Mucosa of stomach (tissue), 1 donor: ENCODE data around the gene RAD51B.

Experiments used
- H3K27me3 ChIP-seq: one replicate; pipeline ENCODE4 v1.7.0; 2013; ENCODE audit warnings: mild to moderate bottlenecking, low read length; ENCODE audit not compliant: control insufficient read depth, insufficient read depth
- H3K36me3 ChIP-seq: one replicate; pipeline ENCODE4 v1.7.0; 2013; ENCODE audit warnings: low read length; ENCODE audit not compliant: control insufficient read depth, insufficient read depth
- H3K4me1 ChIP-seq: one replicate; pipeline ENCODE4 v1.7.0; 2013; ENCODE audit warnings: mild to moderate bottlenecking, low read length; ENCODE audit not compliant: control insufficient read depth, insufficient read depth
- H3K4me3 ChIP-seq: one replicate; pipeline ENCODE4 v1.7.0; 2013; ENCODE audit warnings: low read length
- H3K9ac ChIP-seq: one replicate; pipeline ENCODE4 v1.7.0; 2013; ENCODE audit warnings: mild to moderate bottlenecking, low read length, moderate library complexity
- H3K9me3 ChIP-seq: one replicate; pipeline ENCODE4 v1.7.0; 2013; ENCODE audit warnings: mild to moderate bottlenecking, low read length, moderate library complexity; ENCODE audit not compliant: control insufficient read depth
- donor health status: Pancreatic carcinoma.

Gene RAD51B

GRCh38 chr14:68460541-68460940 is 641.0 kb downstream of the RAD51B start:
- Histone ChIP-seq H3K4me3 (no peak overlapping the region), H3K4me1 (peaks cover 11% of the 10 kb centered on the region), H3K27me3 (no peaks in the 10 kb centered on the region), H3K9me3 (no peaks in the 10 kb centered on the region), H3K36me3 (no peaks in the 10 kb centered on the region), H3K9ac (no peak overlapping the region)

DNA sequence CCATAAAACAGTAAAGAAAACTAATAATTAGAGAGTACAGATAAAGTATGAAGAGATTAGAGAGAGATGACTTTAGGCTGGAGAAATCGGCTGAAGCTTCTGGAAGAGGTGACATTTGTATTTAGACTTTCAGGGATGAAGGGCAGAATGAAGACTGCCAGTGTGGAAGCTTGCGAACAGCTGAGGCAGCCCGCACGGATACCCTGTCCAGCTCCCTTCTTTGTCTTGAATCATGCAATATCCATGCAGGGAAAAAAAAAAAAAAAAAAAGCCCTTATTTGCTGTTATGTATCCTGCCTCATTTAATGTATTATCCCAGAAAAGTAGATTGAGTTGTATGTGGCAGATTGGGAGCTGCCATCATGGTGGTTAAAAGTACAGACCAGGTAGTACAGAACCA is 641.5 kb downstream of the RAD51B start:
- no peaks in the 10 kb centered on the region for H3K36me3 ChIP-seq
- no peaks in the 10 kb centered on the region for H3K9me3 ChIP-seq
- no peak overlapping the region for H3K4me3 ChIP-seq
- H3K27me3 ChIP-seq, result no peaks in the 10 kb centered on the region
- H3K9ac ChIP-seq, result no peak overlapping the region
- peaks cover 13% of the 10 kb centered on the region for H3K4me1 ChIP-seq

DNA sequence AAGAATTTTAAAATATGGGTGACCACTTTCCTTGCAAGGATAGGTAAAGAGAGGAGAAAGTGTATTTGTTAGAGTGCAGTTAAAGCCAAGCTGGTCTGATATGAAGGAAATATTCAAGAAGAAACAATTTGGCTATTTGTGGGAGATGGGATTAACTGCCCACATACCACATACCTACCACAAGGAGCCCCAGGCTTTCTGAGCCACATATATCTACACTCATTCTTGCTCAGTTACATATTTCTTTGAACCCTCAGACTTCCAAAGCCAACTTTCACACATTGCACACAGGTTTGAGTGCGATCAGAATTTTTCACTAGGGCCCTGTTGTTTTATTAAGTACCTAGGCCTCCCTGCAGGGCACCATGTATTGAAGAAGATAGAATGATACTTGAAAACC is 643.1 kb downstream of the RAD51B start:
- Histone ChIP-seq H3K4me1 (peaks cover 23% of the 10 kb centered on the region), H3K9ac (no peak overlapping the region), H3K36me3 (no peaks in the 10 kb centered on the region), H3K4me3 (no peak overlapping the region), H3K27me3 (no peaks in the 10 kb centered on the region), H3K9me3 (no peaks in the 10 kb centered on the region)

- H3K4me1 ChIP-seq, result peaks cover 28% of the 10 kb centered on the region
- no peak overlapping the region for H3K9ac ChIP-seq
- no peaks in the 10 kb centered on the region for H3K36me3 ChIP-seq
- H3K9me3 ChIP-seq, result no peaks in the 10 kb centered on the region
- no peak overlapping the region for H3K4me3 ChIP-seq
- no peaks in the 10 kb centered on the region for H3K27me3 ChIP-seq
Measured at GRCh38 chr14:68463299-68463698, 643.7 kb downstream of the RAD51B start.

GRCh38 chr14:68463705-68464374 is 644.3 kb downstream of the RAD51B start:
- peaks cover 31% of the 10 kb centered on the region for H3K4me1 ChIP-seq
- H3K4me3 ChIP-seq, result no peak overlapping the region
- no peaks in the 10 kb centered on the region for H3K27me3 ChIP-seq
- H3K36me3 ChIP-seq, result no peaks in the 10 kb centered on the region
- no peak overlapping the region for H3K9ac ChIP-seq
- no peaks in the 10 kb centered on the region for H3K9me3 ChIP-seq

DNA sequence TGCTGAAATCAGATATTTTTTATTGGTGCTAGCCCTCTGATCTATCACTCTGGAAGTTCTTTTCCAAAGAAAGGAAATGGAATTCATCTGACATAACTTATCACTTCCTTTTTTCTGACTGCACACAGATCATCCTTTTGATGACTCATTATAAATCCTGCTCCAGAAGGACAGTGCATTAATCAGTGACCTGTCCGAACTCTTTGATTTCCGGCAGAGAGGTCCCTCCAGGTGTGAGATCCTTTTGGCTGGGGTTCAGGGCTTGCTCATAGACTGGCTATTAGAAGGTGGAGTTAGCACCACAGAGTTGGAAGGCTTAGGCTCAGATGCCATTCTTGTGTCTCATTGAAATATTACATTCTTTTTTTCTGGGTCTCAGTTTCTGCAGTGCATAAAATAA is 645.1 kb downstream of the RAD51B start:
- Histone ChIP-seq H3K36me3 (no peaks in the 10 kb centered on the region), H3K27me3 (no peaks in the 10 kb centered on the region), H3K4me3 (no peak overlapping the region), H3K9me3 (no peaks in the 10 kb centered on the region), H3K4me1 (peaks cover 28% of the 10 kb centered on the region), H3K9ac (no peak overlapping the region)

- Histone ChIP-seq H3K36me3 (no peaks in the 10 kb centered on the region), H3K9me3 (no peaks in the 10 kb centered on the region), H3K27me3 (no peaks in the 10 kb centered on the region), H3K4me3 (no peak overlapping the region), H3K9ac (peak overlapping the region; percentile 5), H3K4me1 (peaks cover 28% of the 10 kb centered on the region)
Measured at GRCh38 chr14:68466491-68466977, 647.0 kb downstream of the RAD51B start.

GRCh38 chr14:68467425-68467824 is 647.8 kb downstream of the RAD51B start:
- Histone ChIP-seq H3K4me1 (peaks cover 28% of the 10 kb centered on the region), H3K9ac (no peak overlapping the region), H3K27me3 (no peaks in the 10 kb centered on the region), H3K9me3 (no peaks in the 10 kb centered on the region), H3K36me3 (no peaks in the 10 kb centered on the region), H3K4me3 (no peak overlapping the region)

DNA sequence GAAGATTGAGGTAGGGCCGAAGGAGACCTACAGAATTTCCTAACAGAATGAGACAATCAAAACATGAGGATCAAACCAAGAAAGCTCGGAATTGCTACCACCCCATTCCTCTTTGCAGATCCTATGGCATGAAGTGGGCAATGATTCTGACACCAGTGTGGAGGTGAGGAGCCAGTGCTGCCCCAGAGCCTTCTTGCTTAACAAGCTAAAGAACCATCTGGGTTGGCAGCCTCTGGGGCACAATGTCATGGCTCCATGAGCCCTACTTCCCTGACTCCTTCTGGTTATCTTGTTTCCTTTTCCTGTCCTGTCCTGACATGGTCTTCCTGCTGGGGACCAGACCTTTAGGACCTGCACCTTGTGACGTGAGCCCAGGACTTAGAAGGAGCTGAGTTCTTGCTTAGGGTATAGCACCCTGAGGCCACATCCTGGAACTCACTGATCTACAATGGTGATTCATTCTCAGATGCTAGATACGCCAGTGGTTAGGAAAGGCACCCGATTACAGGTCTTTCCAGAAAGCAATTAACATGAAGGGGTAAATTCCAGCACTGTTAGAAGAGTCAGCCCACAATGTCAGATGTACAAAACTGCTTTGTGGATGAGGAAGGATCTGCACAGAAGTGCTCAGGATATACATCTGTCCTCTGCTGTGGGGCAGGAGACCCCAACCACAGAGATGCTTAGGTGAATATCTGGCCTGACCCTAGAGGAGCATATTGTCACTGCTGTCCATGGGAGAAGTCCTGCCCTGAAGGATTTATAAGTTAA is 649.0 kb downstream of the RAD51B start:
- Histone ChIP-seq H3K4me3 (no peak overlapping the region), H3K27me3 (no peaks in the 10 kb centered on the region), H3K9ac (no peak overlapping the region), H3K4me1 (peaks cover 34% of the 10 kb centered on the region), H3K9me3 (no peaks in the 10 kb centered on the region), H3K36me3 (no peaks in the 10 kb centered on the region)

DNA sequence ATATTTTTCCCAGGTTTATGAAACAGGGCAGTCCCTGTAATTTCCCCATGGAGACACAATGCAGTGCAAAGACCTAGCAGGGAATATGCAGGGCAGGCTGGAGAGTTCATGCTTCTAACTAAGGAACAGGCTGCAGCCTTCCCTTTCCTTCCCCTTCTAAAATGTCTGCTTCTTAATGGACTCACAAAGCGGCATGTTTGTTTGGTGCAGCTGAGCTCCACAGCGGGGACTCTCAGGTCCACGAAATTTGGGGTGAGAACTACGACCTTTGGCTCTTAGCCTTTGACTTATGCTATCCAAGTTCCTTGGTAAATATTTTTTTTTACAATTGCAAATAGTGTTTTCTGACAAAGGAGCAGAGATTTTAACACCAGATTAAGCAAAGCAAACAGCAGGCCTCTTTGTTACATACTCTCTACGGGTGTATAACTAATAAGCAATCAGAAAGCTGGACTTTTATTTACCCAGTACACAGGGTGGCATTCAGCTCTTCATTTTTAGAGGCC is 649.7 kb downstream of the RAD51B start:
- Histone ChIP-seq H3K9ac (no peak overlapping the region), H3K4me3 (no peak overlapping the region), H3K36me3 (no peaks in the 10 kb centered on the region), H3K9me3 (no peaks in the 10 kb centered on the region), H3K27me3 (no peaks in the 10 kb centered on the region), H3K4me1 (peaks cover 34% of the 10 kb centered on the region)

- Histone ChIP-seq H3K9ac (no peak overlapping the region), H3K4me3 (no peak overlapping the region), H3K27me3 (no peaks in the 10 kb centered on the region), H3K4me1 (peaks cover 34% of the 10 kb centered on the region), H3K9me3 (no peaks in the 10 kb centered on the region), H3K36me3 (no peaks in the 10 kb centered on the region)
Measured at GRCh38 chr14:68470361-68470760, 650.8 kb downstream of the RAD51B start.
